Upper lobe of left lung (tissue), 6 donors: ENCODE data around the gene ANKRD11. TPM values are rescaled to one million over a fixed set of nuclear protein-coding genes. Genes with fewer than 3 reads are reported as not detected.

Experiments used
- ATAC-seq, 2 donors: fragments of 200-7000 bp; cut with Tn5 transposase; one replicate each; pipeline ENCODE4 v1.9.1; 2022; ENCODE audit warnings: mild to moderate bottlenecking in 2 of 2, moderate library complexity in 2 of 2; ENCODE audit not compliant: low FRiP score in 2 of 2
- DNase-seq, 2 donors: peaks; one replicate each; pipeline ENCODE4 v3.0.0-alpha.2; 2019 to 2020
- H3K27ac ChIP-seq, 4 donors: fragments of 200-600 bp; sonication (generic); one replicate each; pipeline ENCODE4 v1.5.1; 2016 to 2019
- H3K27me3 ChIP-seq, 4 donors: fragments of 200-600 bp; sonication (generic); one replicate each; pipeline ENCODE4 v1.5.1; 2017 to 2019
- H3K36me3 ChIP-seq, 4 donors: fragments of 200-600 bp; sonication (generic); one replicate each; pipeline ENCODE4 v1.5.1; 2016 to 2019
- H3K4me1 ChIP-seq, 4 donors: fragments of 200-600 bp; sonication (generic); one replicate each; pipeline ENCODE4 v1.5.1; 2018 to 2019
- H3K4me3 ChIP-seq, 4 donors: fragments of 200-600 bp; sonication (generic); one replicate each; pipeline ENCODE4 v1.5.1; 2017 to 2019; ENCODE audit warnings: mild to moderate bottlenecking in 2 of 4, moderate library complexity in 1 of 4
- H3K9me3 ChIP-seq, 4 donors: fragments of 200-600 bp; sonication (generic); one replicate each; pipeline ENCODE4 v1.5.1; 2018 to 2019
- CTCF ChIP-seq, 6 experiments: fragments of 450-650 bp in 4 of 6; fragments of 200-600 bp in 2 of 6; sonication (generic) in 2 of 6; IDR thresholded peaks; one replicate each; pipeline ENCODE4 v1.5.1; 2016 to 2019; ENCODE audit warnings: antibody characterized with exemption in 6 of 6
- EP300 ChIP-seq, 4 donors: sonication (generic); formaldehyde crosslinking; IDR thresholded peaks; one replicate each; pipeline ENCODE4 v1.5.1; 2017; ENCODE audit warnings: antibody characterized with exemption in 4 of 4, control low read depth in 2 of 4
- POLR2A ChIP-seq, 4 donors: fragments of 450-650 bp; IDR thresholded peaks; one replicate each; pipeline ENCODE4 v1.5.1; 2016 to 2017; ENCODE audit warnings: antibody characterized with exemption in 4 of 4, mild to moderate bottlenecking in 2 of 4
- POLR2AphosphoS5 ChIP-seq, 2 donors: sonication (generic); formaldehyde crosslinking; IDR thresholded peaks; one replicate each; pipeline ENCODE4 v1.5.1; 2017; ENCODE audit warnings: antibody characterized with exemption in 2 of 2
- WGBS, 2 donors: methylation state at CpG; one replicate each; pipeline ENCODE4 v1.1.5; 2017 to 2018; 5-methylcytosine and 5-hydroxymethylcytosine counted together
- total RNA-seq, 6 donors: library from RNA; depleted of rRNA in 4 of 6; stranded (reverse); fragments of >200 nt in 4 of 6; gene quantifications; one replicate each; pipeline versions ENCODE4 v1.1.0 to v1.2.1, GENCODE V29; 2016 to 2021
- donor health status: DM: no; HTN: no; CAD: no; lungs with moderate emphysema.
- donor health status: DM: no; HTN: yes; CAD: no; lungs with severe emphysema.

Gene ANKRD11
- total RNA-seq, 6 donors from 2014 or later = 92.4 to 313 (median 134) TPM

GRCh38 chr16:89341697-89342694, 148.4 kb downstream of the ANKRD11 start:
- Histone ChIP-seq H3K36me3 (no peaks in the 10 kb centered on the region), H3K27me3 (no peaks in the 10 kb centered on the region), H3K9me3 (no peaks in the 10 kb centered on the region), H3K4me3 (no peak overlapping the region), H3K27ac (no peak overlapping the region), H3K4me1 (peaks cover 21 to 54% (median 26%) of the 10 kb centered on the region in 4 donors)
- TF ChIP-seq POLR2A (IDR thresholded peaks at IDR 0.05) (no peak), CTCF (IDR thresholded peaks at IDR 0.05) (no peak), EP300 (IDR thresholded peaks at IDR 0.05) (no peak), POLR2AphosphoS5 (IDR thresholded peaks at IDR 0.05) (no peak)
- DNase-seq = no peak
- 86 to 95% methylated on average over 32 of the region's 35 CpGs for WGBS, 2 donors
- ATAC-seq = no peak

- Histone ChIP-seq H3K36me3 (no peaks in the 10 kb centered on the region), H3K27ac (no peak overlapping the region), H3K4me3 (no peak overlapping the region), H3K27me3 (no peaks in the 10 kb centered on the region), H3K9me3 (no peaks in the 10 kb centered on the region), H3K4me1 (peaks cover 15 to 55% (median 28%) of the 10 kb centered on the region in 4 donors)
- 66 to 75% methylated on average over 7 of the region's 7 CpGs for WGBS, 2 donors
- DNase-seq = no peak
- TF ChIP-seq EP300 (IDR thresholded peaks at IDR 0.05) = no peak
- TF ChIP-seq POLR2AphosphoS5 (IDR thresholded peaks at IDR 0.05) = no peak
- no peak for TF ChIP-seq CTCF (IDR thresholded peaks at IDR 0.05)
- TF ChIP-seq POLR2A (IDR thresholded peaks at IDR 0.05) = no peak
- no peak for ATAC-seq
These were observed 149.1 kb downstream of the ANKRD11 start for GRCh38 chr16:89341279-89341678.

GRCh38 chr16:89338863-89339262, 151.5 kb downstream of the ANKRD11 start:
- H3K27ac ChIP-seq = no peak overlapping the region
- DNase-seq (no peak), ATAC-seq (no peak)
- H3K4me1 ChIP-seq = peaks cover 25 to 55% (median 30%) of the 10 kb centered on the region in 4 donors
- no peak overlapping the region for H3K4me3 ChIP-seq
- H3K36me3 ChIP-seq = no peaks in the 10 kb centered on the region
- no peak for TF ChIP-seq EP300 (IDR thresholded peaks at IDR 0.05)
- TF ChIP-seq POLR2AphosphoS5 (IDR thresholded peaks at IDR 0.05) = no peak
- no peak for TF ChIP-seq POLR2A (IDR thresholded peaks at IDR 0.05)
- TF ChIP-seq CTCF (IDR thresholded peaks at IDR 0.05) = no peak
- no peaks in the 10 kb centered on the region for H3K27me3 ChIP-seq
- 83 to 90% methylated on average over 6 of the region's 6 CpGs for WGBS, 2 donors
- no peaks in the 10 kb centered on the region for H3K9me3 ChIP-seq

GRCh38 chr16:89337965-89338364, 152.4 kb downstream of the ANKRD11 start:
- H3K4me1 ChIP-seq = peaks cover 31 to 58% (median 33%) of the 10 kb centered on the region in 4 donors

More at GRCh38 chr16:89337965-89338364, 152.4 kb downstream of the ANKRD11 start:
- H3K4me3 ChIP-seq = no peak overlapping the region
- WGBS, 2 donors = 97% methylated on average over 5 of the region's 11 CpGs; no CpG with 5 or more reads in 1 of the 2 donors
- ATAC-seq (no peak), DNase-seq (no peak)
- no peaks in the 10 kb centered on the region for H3K9me3 ChIP-seq
- H3K36me3 ChIP-seq = no peaks in the 10 kb centered on the region
- TF ChIP-seq POLR2AphosphoS5 (IDR thresholded peaks at IDR 0.05) = no peak
- no peak for TF ChIP-seq CTCF (IDR thresholded peaks at IDR 0.05)
- TF ChIP-seq POLR2A (IDR thresholded peaks at IDR 0.05) = no peak
- no peak for TF ChIP-seq EP300 (IDR thresholded peaks at IDR 0.05)
- no peak overlapping the region for H3K27ac ChIP-seq
- H3K27me3 ChIP-seq = no peaks in the 10 kb centered on the region
